Measurements from ENCODE around the gene PGRMC1. TPM values are rescaled to one million over a fixed set of nuclear protein-coding genes. Genes with fewer than 3 reads are reported as not detected.
"Not testable (repeated sequence)": the region's sequence is repeated elsewhere in the genome, so short reads cannot be mapped to it uniquely, and the experiment has no call there.

The PGRMC1 gene
- total RNA-seq, 1 donor from 2014 or later: 89.8 TPM

- no peak overlapping the region for H3K27ac ChIP-seq (ENCODE audit: low read depth, low read length)
- no peaks in the 10 kb centered on the region for H3K4me1 ChIP-seq (ENCODE audit: control insufficient read depth in 3 of 3, insufficient read depth in 3 of 3, low read length in 3 of 3)
- H3K9me3 ChIP-seq (ENCODE audit: control insufficient read depth in 3 of 3, low read length in 3 of 3): no peaks in the 10 kb centered on the region
- H3K9ac ChIP-seq (ENCODE audit: low read depth in 1 of 3, low read length in 3 of 3): no peak overlapping the region
- no peaks in the 10 kb centered on the region for H3K36me3 ChIP-seq (ENCODE audit: control insufficient read depth in 3 of 3, insufficient read depth in 3 of 3, low read length in 3 of 3)
- H3K4me3 ChIP-seq (ENCODE audit: low read length in 3 of 3): no peak overlapping the region
- H3K27me3 ChIP-seq (ENCODE audit: control insufficient read depth in 3 of 3, insufficient read depth in 3 of 3, low read length in 3 of 3): no peaks in the 10 kb centered on the region
Observed at GRCh38 chrX:119252716-119253115, 16.6 kb downstream of the PGRMC1 start.

GRCh38 chrX:119266364-119266995 lies 30.4 kb downstream of the PGRMC1 start:
- Histone ChIP-seq H3K9me3 (ENCODE audit: control insufficient read depth in 3 of 3, low read length in 3 of 3) (no peaks in the 10 kb centered on the region), H3K27me3 (ENCODE audit: control insufficient read depth in 3 of 3, insufficient read depth in 3 of 3, low read length in 3 of 3) (peaks cover 0 to 5% (median 0%) of the 10 kb centered on the region in 3 donors), H3K4me3 (ENCODE audit: low read length in 3 of 3) (no peak overlapping the region), H3K4me1 (ENCODE audit: control insufficient read depth in 3 of 3, insufficient read depth in 3 of 3, low read length in 3 of 3) (no peaks in the 10 kb centered on the region), H3K27ac (ENCODE audit: low read depth, low read length) (no peak overlapping the region), H3K9ac (ENCODE audit: low read depth in 1 of 3, low read length in 3 of 3) (no peak overlapping the region), H3K36me3 (ENCODE audit: control insufficient read depth in 3 of 3, insufficient read depth in 3 of 3, low read length in 3 of 3) (no peaks in the 10 kb centered on the region)

GRCh38 chrX:119267115-119267514 lies 31.0 kb downstream of the PGRMC1 start:
- not testable (repeated sequence) for H3K9ac ChIP-seq (ENCODE audit: low read depth in 1 of 3, low read length in 3 of 3); H3K9me3 ChIP-seq (ENCODE audit: control insufficient read depth in 3 of 3, low read length in 3 of 3); H3K36me3 ChIP-seq (ENCODE audit: control insufficient read depth in 3 of 3, insufficient read depth in 3 of 3, low read length in 3 of 3); H3K4me3 ChIP-seq (ENCODE audit: low read length in 3 of 3); H3K27me3 ChIP-seq (ENCODE audit: control insufficient read depth in 3 of 3, insufficient read depth in 3 of 3, low read length in 3 of 3); H3K4me1 ChIP-seq (ENCODE audit: control insufficient read depth in 3 of 3, insufficient read depth in 3 of 3, low read length in 3 of 3); H3K27ac ChIP-seq (ENCODE audit: low read depth, low read length)

- Histone ChIP-seq H3K4me1 (ENCODE audit: control insufficient read depth in 3 of 3, insufficient read depth in 3 of 3, low read length in 3 of 3) (peaks cover 0 to 2% (median 0%) of the 10 kb centered on the region in 3 donors), H3K27me3 (ENCODE audit: control insufficient read depth in 3 of 3, insufficient read depth in 3 of 3, low read length in 3 of 3) (peaks cover 3 to 4% (median 4%) of the 10 kb centered on the region in 3 donors), H3K36me3 (ENCODE audit: control insufficient read depth in 3 of 3, insufficient read depth in 3 of 3, low read length in 3 of 3) (no peaks in the 10 kb centered on the region), H3K9ac (ENCODE audit: low read depth in 1 of 3, low read length in 3 of 3) (no peak overlapping the region), H3K9me3 (ENCODE audit: control insufficient read depth in 3 of 3, low read length in 3 of 3) (no peaks in the 10 kb centered on the region), H3K27ac (ENCODE audit: low read depth, low read length) (no peak overlapping the region), H3K4me3 (ENCODE audit: low read length in 3 of 3) (peak overlapping the region in 1 of 3 donors; percentile 29)
Observed at GRCh38 chrX:119272882-119273419, 36.9 kb downstream of the PGRMC1 start.

- no peaks in the 10 kb centered on the region for H3K36me3 ChIP-seq (ENCODE audit: control insufficient read depth in 3 of 3, insufficient read depth in 3 of 3, low read length in 3 of 3)
- H3K4me1 ChIP-seq (ENCODE audit: control insufficient read depth in 3 of 3, insufficient read depth in 3 of 3, low read length in 3 of 3): peaks cover 0 to 2% (median 0%) of the 10 kb centered on the region in 3 donors
- no peak overlapping the region for H3K27ac ChIP-seq (ENCODE audit: low read depth, low read length)
- H3K9ac ChIP-seq (ENCODE audit: low read depth in 1 of 3, low read length in 3 of 3): no peak overlapping the region
- H3K9me3 ChIP-seq (ENCODE audit: control insufficient read depth in 3 of 3, low read length in 3 of 3): no peaks in the 10 kb centered on the region
- H3K27me3 ChIP-seq (ENCODE audit: control insufficient read depth in 3 of 3, insufficient read depth in 3 of 3, low read length in 3 of 3): peaks cover 3 to 4% (median 4%) of the 10 kb centered on the region in 3 donors
- H3K4me3 ChIP-seq (ENCODE audit: low read length in 3 of 3): peak overlapping the region in 2 of 3 donors; percentile 19 to 29
Observed at GRCh38 chrX:119273420-119274192, 37.5 kb downstream of the PGRMC1 start.

GRCh38 chrX:119282347-119282746 lies 46.3 kb downstream of the PGRMC1 start:
- H3K9ac ChIP-seq (ENCODE audit: low read depth in 1 of 3, low read length in 3 of 3); H3K4me1 ChIP-seq (ENCODE audit: control insufficient read depth in 3 of 3, insufficient read depth in 3 of 3, low read length in 3 of 3); H3K9me3 ChIP-seq (ENCODE audit: control insufficient read depth in 3 of 3, low read length in 3 of 3); H3K36me3 ChIP-seq (ENCODE audit: control insufficient read depth in 3 of 3, insufficient read depth in 3 of 3, low read length in 3 of 3); H3K27me3 ChIP-seq (ENCODE audit: control insufficient read depth in 3 of 3, insufficient read depth in 3 of 3, low read length in 3 of 3); H3K27ac ChIP-seq (ENCODE audit: low read depth, low read length); H3K4me3 ChIP-seq (ENCODE audit: low read length in 3 of 3): not testable (repeated sequence)

GRCh38 chrX:119288890-119289393 lies 52.9 kb downstream of the PGRMC1 start:
- H3K27me3 ChIP-seq (ENCODE audit: control insufficient read depth in 3 of 3, insufficient read depth in 3 of 3, low read length in 3 of 3): peaks cover 0 to 3% (median 0%) of the 10 kb centered on the region in 3 donors
- H3K4me1 ChIP-seq (ENCODE audit: control insufficient read depth in 3 of 3, insufficient read depth in 3 of 3, low read length in 3 of 3): no peaks in the 10 kb centered on the region
- H3K27ac ChIP-seq (ENCODE audit: low read depth, low read length): no peak overlapping the region
- H3K4me3 ChIP-seq (ENCODE audit: low read length in 3 of 3): no peak overlapping the region
- no peaks in the 10 kb centered on the region for H3K36me3 ChIP-seq (ENCODE audit: control insufficient read depth in 3 of 3, insufficient read depth in 3 of 3, low read length in 3 of 3)
- no peaks in the 10 kb centered on the region for H3K9me3 ChIP-seq (ENCODE audit: control insufficient read depth in 3 of 3, low read length in 3 of 3)
- no peak overlapping the region for H3K9ac ChIP-seq (ENCODE audit: low read depth in 1 of 3, low read length in 3 of 3)

GRCh38 chrX:119290476-119290875 lies 54.4 kb downstream of the PGRMC1 start:
- H3K27ac ChIP-seq (ENCODE audit: low read depth, low read length): no peak overlapping the region
- no peaks in the 10 kb centered on the region for H3K9me3 ChIP-seq (ENCODE audit: control insufficient read depth in 3 of 3, low read length in 3 of 3)
- no peak overlapping the region for H3K4me3 ChIP-seq (ENCODE audit: low read length in 3 of 3)
- H3K27me3 ChIP-seq (ENCODE audit: control insufficient read depth in 3 of 3, insufficient read depth in 3 of 3, low read length in 3 of 3): no peaks in the 10 kb centered on the region
- no peaks in the 10 kb centered on the region for H3K4me1 ChIP-seq (ENCODE audit: control insufficient read depth in 3 of 3, insufficient read depth in 3 of 3, low read length in 3 of 3)
- H3K36me3 ChIP-seq (ENCODE audit: control insufficient read depth in 3 of 3, insufficient read depth in 3 of 3, low read length in 3 of 3): no peaks in the 10 kb centered on the region
- H3K9ac ChIP-seq (ENCODE audit: low read depth in 1 of 3, low read length in 3 of 3): no peak overlapping the region

- not testable (repeated sequence) for H3K36me3 ChIP-seq (ENCODE audit: control insufficient read depth in 3 of 3, insufficient read depth in 3 of 3, low read length in 3 of 3); H3K9ac ChIP-seq (ENCODE audit: low read depth in 1 of 3, low read length in 3 of 3); H3K9me3 ChIP-seq (ENCODE audit: control insufficient read depth in 3 of 3, low read length in 3 of 3); H3K27ac ChIP-seq (ENCODE audit: low read depth, low read length); H3K27me3 ChIP-seq (ENCODE audit: control insufficient read depth in 3 of 3, insufficient read depth in 3 of 3, low read length in 3 of 3); H3K4me1 ChIP-seq (ENCODE audit: control insufficient read depth in 3 of 3, insufficient read depth in 3 of 3, low read length in 3 of 3); H3K4me3 ChIP-seq (ENCODE audit: low read length in 3 of 3)
Observed at GRCh38 chrX:119291246-119291645, 55.2 kb downstream of the PGRMC1 start.

GRCh38 chrX:119292445-119292844 lies 56.4 kb downstream of the PGRMC1 start:
- Histone ChIP-seq H3K36me3 (ENCODE audit: control insufficient read depth in 3 of 3, insufficient read depth in 3 of 3, low read length in 3 of 3) (no peaks in the 10 kb centered on the region), H3K4me1 (ENCODE audit: control insufficient read depth in 3 of 3, insufficient read depth in 3 of 3, low read length in 3 of 3) (no peaks in the 10 kb centered on the region), H3K9ac (ENCODE audit: low read depth in 1 of 3, low read length in 3 of 3) (no peak overlapping the region), H3K27ac (ENCODE audit: low read depth, low read length) (no peak overlapping the region), H3K27me3 (ENCODE audit: control insufficient read depth in 3 of 3, insufficient read depth in 3 of 3, low read length in 3 of 3) (no peaks in the 10 kb centered on the region), H3K9me3 (ENCODE audit: control insufficient read depth in 3 of 3, low read length in 3 of 3) (no peaks in the 10 kb centered on the region), H3K4me3 (ENCODE audit: low read length in 3 of 3) (no peak overlapping the region)
